Measurements from ENCODE around the gene JMJD7.

Gene JMJD7

DNA sequence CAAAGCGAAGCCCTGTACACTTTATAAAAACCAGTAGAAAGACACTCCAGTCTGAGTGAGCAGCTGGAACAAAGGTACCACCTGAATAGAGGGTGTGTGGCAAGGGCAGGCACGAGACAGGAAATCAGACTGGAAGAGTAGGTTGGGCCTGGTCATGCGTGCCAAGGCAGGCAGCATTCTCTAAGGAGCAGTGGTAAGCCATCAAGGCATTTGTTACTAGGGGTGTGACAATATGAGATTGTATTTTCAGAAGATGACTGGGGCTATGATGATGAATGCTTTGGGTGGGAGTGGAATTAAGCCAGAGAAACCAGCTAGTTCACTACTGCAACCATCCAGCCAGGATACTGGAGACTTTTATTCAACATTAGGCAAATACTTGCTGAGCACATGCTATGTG, 5.0 kb downstream of the JMJD7 start:
- Mint-ChIP-seq H3K9me3 (no peaks in the 10 kb centered on the region), H3K36me3 (peaks cover 22% of the 10 kb centered on the region), H3K4me3 (no peak overlapping the region), H3K4me1 (peaks cover 50% of the 10 kb centered on the region), H3K27me3 (peaks cover 6% of the 10 kb centered on the region), H3K27ac (peak overlapping the region; percentile 8)
- DNase-seq: no peak
- CTCF ChIA-PET: interaction anchor here (2.2 kb wide), 1 partner anchor 71 kb away, joined by 16 read pairs; no protein-coding TSS in a partner anchor

DNA sequence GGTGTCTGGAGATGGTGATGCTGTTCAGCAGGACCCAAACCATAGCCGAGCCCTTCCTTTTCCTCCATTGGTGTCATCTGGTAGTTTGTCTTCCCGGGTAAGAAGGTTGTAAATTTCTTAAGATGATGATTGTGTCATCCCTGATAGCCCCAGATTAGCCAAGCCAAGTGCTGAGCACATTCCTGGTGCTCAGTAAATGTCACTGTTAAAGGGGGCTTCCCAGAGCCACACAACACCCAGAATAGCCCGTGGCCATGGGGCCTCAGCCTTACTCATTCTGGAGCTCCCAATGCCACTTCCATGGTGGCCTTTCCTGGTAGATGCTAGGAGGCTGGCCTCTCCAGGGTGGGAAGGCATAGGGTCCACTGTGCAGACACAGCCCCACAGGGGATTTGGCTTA, 6.2 kb downstream of the JMJD7 start:
- CTCF ChIA-PET: no interaction called here
- peaks cover 20% of the 10 kb centered on the region for H3K36me3 Mint-ChIP-seq

DNA sequence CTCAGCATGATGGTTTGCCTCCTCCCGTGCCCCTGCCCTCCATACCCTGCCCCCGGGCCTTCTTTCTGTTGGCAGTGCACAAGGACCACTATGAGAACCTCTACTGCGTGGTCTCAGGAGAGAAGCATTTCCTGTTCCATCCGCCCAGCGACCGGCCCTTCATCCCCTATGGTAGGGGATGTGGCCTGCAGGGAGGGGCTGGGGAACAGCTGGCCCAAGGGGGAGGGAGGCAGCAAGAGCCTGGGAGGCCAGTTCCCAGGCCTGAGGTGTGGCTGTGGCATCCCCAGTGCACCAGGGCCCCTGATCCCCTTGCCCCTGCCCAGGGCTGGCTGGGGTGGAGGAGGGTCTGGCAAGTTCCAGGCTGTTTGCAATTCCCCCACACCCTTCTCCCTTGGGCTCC, 8.2 kb downstream of the JMJD7 start:
- Mint-ChIP-seq H3K9me3 (no peaks in the 10 kb centered on the region), H3K4me1 (peaks cover 28% of the 10 kb centered on the region), H3K4me3 (no peak overlapping the region), H3K27ac (no peak overlapping the region), H3K27me3 (no peaks in the 10 kb centered on the region), H3K36me3 (peaks cover 19% of the 10 kb centered on the region)
- CTCF ChIA-PET: interaction anchor here (1.3 kb wide), 1 partner anchor 69 kb away, joined by 3 read pairs; no protein-coding TSS in a partner anchor
- no peak for DNase-seq

More for the DNA sequence above, 6.2 kb downstream of the JMJD7 start:
- Mint-ChIP-seq H3K4me1 (peaks cover 42% of the 10 kb centered on the region), H3K27ac (no peak overlapping the region), H3K9me3 (no peaks in the 10 kb centered on the region), H3K4me3 (no peak overlapping the region), H3K27me3 (peaks cover 6% of the 10 kb centered on the region)
- no peak for DNase-seq

DNA sequence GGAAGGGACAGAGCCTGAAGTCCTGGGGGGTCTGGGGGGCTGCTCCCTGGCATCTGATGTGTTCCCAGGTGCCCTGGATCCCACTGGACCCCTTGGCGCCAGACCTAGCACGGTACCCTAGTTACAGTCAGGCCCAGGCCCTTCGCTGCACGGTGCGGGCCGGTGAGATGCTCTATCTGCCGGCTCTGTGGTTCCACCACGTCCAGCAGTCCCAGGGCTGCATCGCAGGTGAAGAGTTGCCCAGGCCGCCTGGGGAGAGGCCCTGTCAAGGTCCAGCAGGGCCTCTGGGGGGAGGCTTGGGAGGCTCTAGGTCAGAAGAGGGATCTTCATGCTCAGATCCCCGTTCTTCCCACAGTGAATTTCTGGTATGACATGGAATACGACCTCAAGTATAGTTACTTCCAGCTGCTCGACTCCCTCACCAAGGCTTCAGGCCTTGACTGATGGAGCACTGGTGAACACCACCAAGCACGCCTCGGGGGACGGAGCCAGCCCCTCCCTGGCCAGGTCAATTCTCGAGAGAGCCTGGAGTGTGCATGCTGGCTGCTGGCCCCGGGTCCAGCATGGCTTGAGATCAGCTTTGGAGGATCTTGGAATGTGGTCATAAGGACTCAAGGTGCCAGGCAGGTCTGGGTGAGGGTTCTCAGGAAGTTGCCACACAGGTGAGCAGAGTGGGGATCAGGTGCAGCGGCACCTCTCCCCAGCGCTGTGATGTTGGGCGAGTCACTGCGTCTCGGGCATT, 9.0 kb downstream of the JMJD7 start:
- H3K4me1 Mint-ChIP-seq: peaks cover 20% of the 10 kb centered on the region
- H3K4me3 Mint-ChIP-seq: no peak overlapping the region
- H3K36me3 Mint-ChIP-seq: peaks cover 14% of the 10 kb centered on the region
- CTCF ChIA-PET: interaction anchor here (1.5 kb wide), 1 partner anchor 68 kb away, joined by 5 read pairs; no protein-coding TSS in a partner anchor
- H3K27me3 Mint-ChIP-seq: no peaks in the 10 kb centered on the region
- H3K27ac Mint-ChIP-seq: peak overlapping the region; percentile 14
- H3K9me3 Mint-ChIP-seq: no peaks in the 10 kb centered on the region
- no peak for DNase-seq

DNA sequence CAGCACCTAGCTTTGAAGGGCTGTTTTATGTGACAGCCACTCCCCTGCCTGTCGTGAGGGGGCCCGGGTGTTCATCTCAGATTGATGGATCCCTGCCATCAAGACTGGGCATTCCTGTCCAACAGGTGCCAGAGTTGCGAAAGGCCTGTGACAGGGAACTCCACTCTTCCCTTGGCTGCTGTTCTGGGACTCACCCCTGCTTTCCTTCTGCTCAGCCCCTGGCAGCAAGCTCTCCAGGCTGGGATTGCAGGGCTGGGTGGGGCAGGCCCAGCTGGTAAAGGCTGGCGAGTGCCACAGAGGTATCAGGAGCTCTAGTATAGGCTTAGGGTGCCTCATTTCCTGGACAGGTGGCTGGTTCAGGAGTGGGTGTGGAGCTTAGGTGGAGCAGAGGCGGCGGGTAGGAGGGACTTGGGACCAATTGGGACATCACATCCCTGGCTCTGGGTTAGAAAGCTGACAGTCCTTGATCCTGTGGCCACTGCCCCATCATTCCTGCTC, 10.6 kb downstream of the JMJD7 start, which contains the start of gene PLA2G4B:
Gene PLA2G4B, plus strand, starts transcription at position 448 of the 498 bp plus-strand sequence. CDS start 67 bp downstream, outside the sequence.
- CTCF ChIA-PET: interaction anchor here (0.7 to 1.5 kb wide), 3 partner anchors 27 to 216 kb away, joined by 3 to 5 read pairs (median 3); no protein-coding TSS in a partner anchor
- Mint-ChIP-seq H3K9me3 (no peaks in the 10 kb centered on the region), H3K27ac (no peak within 1 kb of the TSS), H3K4me1 (peaks cover 7% of the 10 kb centered on the region), H3K4me3 (no peak within 1 kb of the TSS), H3K27me3 (no peaks in the 10 kb centered on the region), H3K36me3 (peaks cover 6% of the 10 kb centered on the region)
- DNase-seq: no peak

DNA sequence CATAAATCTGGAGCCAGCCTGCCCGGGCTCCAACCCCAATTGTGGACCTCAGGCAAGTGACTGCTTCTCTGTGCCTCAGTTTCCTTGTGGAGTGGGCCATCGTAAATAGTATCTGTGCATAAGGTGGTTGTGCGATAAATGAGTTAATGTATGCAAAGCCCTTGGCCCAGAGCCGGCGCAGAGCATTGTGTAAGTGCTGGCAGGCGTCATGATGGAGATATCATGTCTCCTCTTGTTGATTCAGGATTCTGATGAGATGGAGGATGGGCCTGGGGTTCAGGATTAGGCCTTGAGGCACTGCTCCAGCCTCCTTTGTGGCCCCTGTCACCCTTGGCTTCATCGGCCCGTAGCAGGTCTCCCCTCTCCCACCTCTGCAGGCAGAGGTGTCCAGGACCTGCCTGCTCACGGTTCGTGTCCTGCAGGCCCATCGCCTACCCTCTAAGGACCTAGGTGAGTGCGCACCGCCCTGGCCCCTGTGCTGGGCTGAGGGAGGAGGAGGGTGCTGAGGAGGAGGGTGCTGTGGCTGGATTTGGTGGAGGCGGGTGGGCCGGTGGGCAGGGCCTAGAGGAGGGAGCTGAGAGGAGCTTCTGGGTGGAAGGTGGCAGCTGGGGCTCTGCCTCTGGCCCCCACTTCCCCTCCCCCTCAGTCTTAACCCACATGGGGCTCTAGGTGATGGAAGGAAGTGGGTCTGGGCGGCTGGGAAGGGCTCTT, 12.0 kb downstream of the JMJD7 start:
- H3K9me3 Mint-ChIP-seq: no peaks in the 10 kb centered on the region
- H3K4me3 Mint-ChIP-seq: no peak overlapping the region
- H3K27me3 Mint-ChIP-seq: no peaks in the 10 kb centered on the region
- DNase-seq: no peak
- CTCF ChIA-PET: no interaction called here
- no peak overlapping the region for H3K27ac Mint-ChIP-seq
- H3K36me3 Mint-ChIP-seq: peaks cover 6% of the 10 kb centered on the region
- no peaks in the 10 kb centered on the region for H3K4me1 Mint-ChIP-seq

DNA sequence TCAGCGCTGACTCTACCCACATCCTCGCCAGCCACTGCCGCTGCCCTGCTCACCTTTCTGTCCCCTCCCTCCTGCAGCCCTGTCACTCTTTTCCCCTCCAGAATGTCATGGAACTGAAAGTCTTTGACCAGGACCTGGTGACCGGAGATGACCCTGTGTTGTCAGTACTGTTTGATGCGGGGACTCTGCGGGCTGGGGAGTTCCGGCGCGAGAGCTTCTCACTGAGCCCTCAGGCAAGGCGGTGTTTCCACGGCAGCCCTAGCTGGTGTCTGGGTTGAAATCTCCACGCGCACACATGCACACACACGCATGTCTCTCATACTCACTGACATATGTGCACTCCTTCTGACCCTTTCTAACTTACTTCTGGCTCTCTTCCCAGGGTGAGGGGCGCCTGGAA, 12.8 kb downstream of the JMJD7 start:
- Mint-ChIP-seq H3K36me3 (peaks cover 6% of the 10 kb centered on the region), H3K9me3 (no peaks in the 10 kb centered on the region), H3K27me3 (no peaks in the 10 kb centered on the region), H3K4me1 (no peaks in the 10 kb centered on the region), H3K27ac (no peak overlapping the region), H3K4me3 (no peak overlapping the region)
- no peak for DNase-seq
- CTCF ChIA-PET: no interaction called here

DNA sequence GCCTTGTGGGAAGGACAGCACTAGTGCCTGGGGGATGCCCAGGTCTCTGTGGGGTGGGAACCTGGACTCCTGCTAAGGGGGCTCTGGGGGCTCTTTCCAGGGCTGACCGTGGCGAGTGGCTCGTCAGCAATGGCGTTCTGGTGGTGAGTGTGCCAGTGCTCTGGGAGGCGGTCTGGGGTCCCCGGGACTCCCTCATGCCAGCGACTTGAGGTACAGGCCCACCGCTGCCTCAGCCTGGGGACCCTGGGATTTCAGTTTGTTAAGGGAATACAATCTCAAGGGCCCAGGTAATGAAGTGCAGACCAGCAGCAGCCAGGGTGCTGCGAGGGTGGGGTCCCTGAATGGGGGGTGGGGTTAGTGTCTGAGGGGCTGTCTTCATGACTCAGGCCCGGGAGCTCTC, 13.2 kb downstream of the JMJD7 start:
- Mint-ChIP-seq H3K27me3 (no peaks in the 10 kb centered on the region), H3K4me1 (no peaks in the 10 kb centered on the region), H3K36me3 (peaks cover 6% of the 10 kb centered on the region), H3K27ac (no peak overlapping the region), H3K4me3 (no peak overlapping the region), H3K9me3 (no peaks in the 10 kb centered on the region)
- CTCF ChIA-PET: no interaction called here
- no peak for DNase-seq

DNA sequence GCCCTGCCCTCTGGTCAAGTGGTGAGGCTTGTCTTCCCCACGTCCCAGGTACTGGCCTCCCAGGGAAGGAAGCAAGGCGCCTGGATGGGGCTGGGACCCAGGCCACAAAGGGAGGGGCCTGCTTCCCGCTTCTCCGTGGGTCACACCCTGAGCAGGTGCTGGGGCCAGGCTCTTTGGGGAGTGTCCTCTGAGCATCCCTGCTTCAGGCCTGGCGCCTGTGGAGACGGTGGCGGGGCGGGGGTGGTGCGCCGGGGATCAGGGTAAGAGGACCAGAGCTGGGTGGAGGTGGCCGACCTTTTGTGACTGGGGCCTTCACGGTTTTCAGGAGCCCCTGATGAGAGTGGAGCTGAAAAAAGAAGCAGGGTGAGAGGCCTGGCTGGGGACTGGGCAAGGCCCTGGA, 14.3 kb downstream of the JMJD7 start:
- DNase-seq: no peak
- Mint-ChIP-seq H3K27me3 (no peaks in the 10 kb centered on the region), H3K27ac (no peak overlapping the region), H3K36me3 (peaks cover 1% of the 10 kb centered on the region), H3K4me1 (no peaks in the 10 kb centered on the region), H3K4me3 (no peak overlapping the region), H3K9me3 (no peaks in the 10 kb centered on the region)
- CTCF ChIA-PET: no interaction called here

DNA sequence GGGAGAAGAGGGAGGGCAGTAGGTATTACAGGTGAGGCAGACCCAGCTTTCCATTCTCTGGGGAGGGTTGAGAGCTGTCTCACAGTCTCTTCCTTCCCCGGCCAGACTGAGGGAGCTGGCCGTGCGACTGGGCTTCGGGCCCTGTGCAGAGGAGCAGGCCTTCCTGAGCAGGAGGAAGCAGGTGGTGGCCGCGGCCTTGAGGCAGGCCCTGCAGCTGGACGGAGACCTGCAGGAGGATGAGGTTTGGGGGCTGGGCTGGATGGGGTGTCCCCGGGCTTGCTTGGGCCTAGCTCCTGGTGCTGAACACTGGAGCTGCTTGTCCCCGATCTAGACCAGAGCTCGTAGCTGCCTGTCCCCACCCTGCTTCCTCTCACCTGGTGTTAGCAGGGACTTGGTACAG, 15.7 kb downstream of the JMJD7 start:
- CTCF ChIA-PET: no interaction called here
- no peak overlapping the region for H3K4me3 Mint-ChIP-seq
- no peak for DNase-seq
- H3K27ac Mint-ChIP-seq: no peak overlapping the region
- no peaks in the 10 kb centered on the region for H3K27me3 Mint-ChIP-seq
- no peaks in the 10 kb centered on the region for H3K4me1 Mint-ChIP-seq
- H3K36me3 Mint-ChIP-seq: peaks cover 4% of the 10 kb centered on the region
- no peaks in the 10 kb centered on the region for H3K9me3 Mint-ChIP-seq

DNA sequence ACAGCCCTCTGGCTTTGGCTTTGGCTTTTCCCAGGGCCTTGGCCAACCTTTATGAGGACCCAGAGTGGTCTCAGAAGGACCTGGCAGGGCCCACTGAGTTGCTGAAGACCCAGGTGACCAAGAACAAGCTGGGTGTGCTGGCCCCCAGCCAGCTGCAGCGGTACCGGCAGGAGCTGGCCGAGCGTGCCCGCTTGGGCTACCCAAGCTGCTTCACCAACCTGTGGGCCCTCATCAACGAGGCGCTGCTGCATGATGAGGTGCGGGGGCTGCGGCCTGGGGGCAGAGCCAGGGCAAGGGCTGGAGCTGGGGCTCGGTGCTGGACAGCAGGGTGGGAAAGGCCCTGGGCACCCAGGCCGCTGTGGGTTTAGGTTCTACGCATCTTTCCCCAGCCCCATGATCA, 16.9 kb downstream of the JMJD7 start:
- CTCF ChIA-PET: interaction anchor here (1.3 kb wide), 1 partner anchor 72 kb away, joined by 3 read pairs; no protein-coding TSS in a partner anchor
- Mint-ChIP-seq H3K4me1 (no peaks in the 10 kb centered on the region), H3K36me3 (peaks cover 4% of the 10 kb centered on the region), H3K27me3 (no peaks in the 10 kb centered on the region), H3K9me3 (no peaks in the 10 kb centered on the region), H3K4me3 (no peak overlapping the region), H3K27ac (no peak overlapping the region)
- no peak for DNase-seq

DNA sequence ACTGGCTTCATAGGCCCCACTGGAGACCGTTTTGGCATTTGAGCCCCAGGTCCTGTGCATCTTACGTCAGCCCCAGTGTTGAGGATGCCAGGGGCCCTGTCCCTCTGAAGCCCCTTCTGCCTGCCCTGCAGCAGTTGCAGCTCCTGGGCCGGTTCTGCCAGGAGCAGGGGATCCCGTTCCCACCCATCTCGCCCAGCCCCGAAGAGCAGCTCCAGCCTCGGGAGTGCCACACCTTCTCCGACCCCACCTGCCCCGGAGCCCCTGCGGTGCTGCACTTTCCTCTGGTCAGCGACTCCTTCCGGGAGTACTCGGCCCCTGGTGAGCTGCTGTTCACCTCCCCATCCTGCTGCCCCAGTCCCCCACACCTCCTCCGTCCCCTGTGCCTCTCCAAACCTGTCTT, 19.3 kb downstream of the JMJD7 start:
- peaks cover 14% of the 10 kb centered on the region for H3K27me3 Mint-ChIP-seq
- CTCF ChIA-PET: interaction anchor here (1.0 to 1.5 kb wide), 2 partner anchors 16 to 74 kb away, joined by 3 read pairs; no protein-coding TSS in a partner anchor
- DNase-seq: no peak

DNA sequence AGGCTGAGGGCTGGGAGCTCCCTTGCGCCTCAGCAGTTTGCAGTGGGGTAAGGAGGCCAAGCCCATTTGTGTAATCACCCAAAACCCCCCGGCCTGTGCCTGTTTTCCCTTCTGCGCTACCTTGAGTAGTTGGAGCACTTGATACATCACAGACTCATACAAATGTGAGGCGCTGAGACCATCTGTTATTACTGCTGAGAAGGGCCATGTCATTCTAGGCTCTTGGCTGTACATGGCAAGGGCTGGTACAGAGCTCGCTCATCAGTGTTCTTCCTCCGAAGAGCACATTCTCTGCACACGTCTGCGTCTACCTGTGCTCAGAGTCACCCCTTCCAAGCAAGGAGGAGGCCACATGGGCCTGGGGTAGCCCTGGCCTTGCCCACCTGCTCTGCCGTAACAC, 20.1 kb downstream of the JMJD7 start:
- peaks cover 4% of the 10 kb centered on the region for H3K36me3 Mint-ChIP-seq
- no peaks in the 10 kb centered on the region for H3K4me1 Mint-ChIP-seq
- H3K9me3 Mint-ChIP-seq: no peaks in the 10 kb centered on the region
- H3K27me3 Mint-ChIP-seq: peaks cover 14% of the 10 kb centered on the region
- H3K27ac Mint-ChIP-seq: no peak overlapping the region
- CTCF ChIA-PET: interaction anchor here (1.0 to 1.5 kb wide), 2 partner anchors 17 to 75 kb away, joined by 3 read pairs; no protein-coding TSS in a partner anchor
- H3K4me3 Mint-ChIP-seq: no peak overlapping the region
- DNase-seq: no peak

More for the DNA sequence above, 19.3 kb downstream of the JMJD7 start:
- Mint-ChIP-seq H3K27ac (no peak overlapping the region), H3K4me3 (no peak overlapping the region), H3K4me1 (no peaks in the 10 kb centered on the region), H3K9me3 (no peaks in the 10 kb centered on the region), H3K36me3 (peaks cover 4% of the 10 kb centered on the region)

DNA sequence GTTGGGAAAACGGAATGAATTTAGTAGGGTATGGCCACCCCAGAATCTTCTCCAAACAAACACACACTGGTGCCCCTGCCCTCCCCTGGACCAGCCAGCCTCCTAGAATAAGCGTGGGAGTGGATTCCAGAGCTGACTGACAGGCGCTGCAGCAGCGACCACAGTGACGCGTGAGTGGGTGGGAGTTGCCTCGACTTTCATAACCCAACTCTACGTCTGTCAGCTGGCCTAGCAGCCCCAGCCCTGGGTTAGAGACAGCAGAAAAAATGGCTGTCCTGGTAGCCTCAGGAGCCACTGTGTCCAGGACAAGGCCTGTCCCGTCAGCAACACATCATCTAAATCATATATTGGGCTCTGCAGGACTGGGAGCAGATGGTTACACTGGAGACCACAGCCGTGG, 20.7 kb downstream of the JMJD7 start:
- no peak overlapping the region for H3K27ac Mint-ChIP-seq
- DNase-seq: no peak
- CTCF ChIA-PET: interaction anchor here (1.5 kb wide), 1 partner anchor 76 kb away, joined by 3 read pairs; no protein-coding TSS in a partner anchor

More for the DNA sequence above, 20.7 kb downstream of the JMJD7 start:
- peaks cover 4% of the 10 kb centered on the region for H3K36me3 Mint-ChIP-seq
- no peaks in the 10 kb centered on the region for H3K4me1 Mint-ChIP-seq
- peaks cover 18% of the 10 kb centered on the region for H3K27me3 Mint-ChIP-seq
- no peak overlapping the region for H3K4me3 Mint-ChIP-seq
- H3K9me3 Mint-ChIP-seq: no peaks in the 10 kb centered on the region
